Measurements from ENCODE around the gene CTSS.

Gene CTSS

GRCh38 chr1:150696995-150697927, 68.3 kb downstream of the CTSS start, which contains the start of gene GOLPH3L:
Gene GOLPH3L, minus strand, starts transcription at chr1:150697154. Its CDS starts 2,316 bp downstream, at chr1:150694838.
- peak within 1 kb of the TSS in 1 of 2 experiments; percentile 73 for H3K18ac ChIP-seq (ENCODE audit: low read depth in 1 of 2, low read length in 2 of 2)
- H3K23ac ChIP-seq (ENCODE audit: low read length in 2 of 2): no peak within 1 kb of the TSS
- no peak within 1 kb of the TSS for H4K91ac ChIP-seq (ENCODE audit: low read length)
- H2BK5ac ChIP-seq (ENCODE audit: low read depth, low read length, poor library complexity, severe bottlenecking): peak within 1 kb of the TSS; percentile 53
- DNase-seq: peak; percentile 99
- peak within 1 kb of the TSS; percentile 57 for H3K4me2 ChIP-seq (ENCODE audit: low read length, poor library complexity, severe bottlenecking)
- H2BK12ac ChIP-seq (ENCODE audit: low read length in 2 of 2): no peak within 1 kb of the TSS
- no peak within 1 kb of the TSS for H2AFZ ChIP-seq (ENCODE audit: low read depth, low read length)
- H2AK5ac ChIP-seq (ENCODE audit: low read length, severe bottlenecking): no peak within 1 kb of the TSS
- WGBS: 0% methylated on average over 13 of the region's 18 CpGs
- no peak within 1 kb of the TSS for H2BK15ac ChIP-seq (ENCODE audit: low read depth, poor library complexity, severe bottlenecking)
- H3K9me3 ChIP-seq (ENCODE audit: control insufficient read depth, low read length): no peaks in the 10 kb centered on the region
- H3K4ac ChIP-seq (ENCODE audit: low read depth in 1 of 2, low read length in 2 of 2): peak within 1 kb of the TSS in 1 of 2 experiments; percentile 49
- peak within 1 kb of the TSS; percentile 81 for H4K8ac ChIP-seq (ENCODE audit: low read length)
- H3K14ac ChIP-seq (ENCODE audit: low read length in 2 of 2): peak within 1 kb of the TSS in 1 of 2 experiments; percentile 95
- peak within 1 kb of the TSS; percentile 62 to 90 for H3K4me3 ChIP-seq (ENCODE audit: insufficient read depth in 1 of 2, low read depth in 1 of 2, low read length in 2 of 2)
- peak within 1 kb of the TSS; percentile 95 for H3K9ac ChIP-seq (ENCODE audit: low read length)
- H3K27ac ChIP-seq (ENCODE audit: low read length, poor library complexity, severe bottlenecking): peak within 1 kb of the TSS; percentile 55
- H2BK120ac ChIP-seq (ENCODE audit: low read depth, low read length): no peak within 1 kb of the TSS
- H3K79me1 ChIP-seq (replicated peaks; ENCODE audit: low read length, poor library complexity, severe bottlenecking): peaks cover 4% of the 10 kb centered on the region
- no peaks in the 10 kb centered on the region for H3K27me3 ChIP-seq (ENCODE audit: control insufficient read depth in 1 of 2, insufficient read depth in 1 of 2, low read length in 2 of 2)
- H3K36me3 ChIP-seq (ENCODE audit: control insufficient read depth in 1 of 2, insufficient read depth in 2 of 2, low read depth in 1 of 2, low read length in 2 of 2): peaks cover 2 to 24% of the 10 kb centered on the region in 2 experiments
- H3K4me1 ChIP-seq (ENCODE audit: control insufficient read depth, insufficient read depth, low read depth, low read length): no peaks in the 10 kb centered on the region

GRCh38 chr1:150696590-150696989, 69.0 kb downstream of the CTSS start:
- Histone ChIP-seq H3K4me2 (ENCODE audit: low read length, poor library complexity, severe bottlenecking) (peak overlapping the region; percentile 57), H2BK15ac (ENCODE audit: low read depth, poor library complexity, severe bottlenecking) (no peak overlapping the region), H3K27me3 (ENCODE audit: control insufficient read depth in 1 of 2, insufficient read depth in 1 of 2, low read length in 2 of 2) (no peaks in the 10 kb centered on the region), H2AFZ (ENCODE audit: low read depth, low read length) (no peak overlapping the region), H4K8ac (ENCODE audit: low read length) (no peak overlapping the region), H3K23ac (ENCODE audit: low read length in 2 of 2) (no peak overlapping the region), H2BK5ac (ENCODE audit: low read depth, low read length, poor library complexity, severe bottlenecking) (peak overlapping the region; percentile 53), H3K4me1 (ENCODE audit: control insufficient read depth, insufficient read depth, low read depth, low read length) (no peaks in the 10 kb centered on the region), H3K9ac (ENCODE audit: low read length) (peak overlapping the region; percentile 95), H2BK120ac (ENCODE audit: low read depth, low read length) (no peak overlapping the region), H2AK5ac (ENCODE audit: low read length, severe bottlenecking) (no peak overlapping the region), H4K91ac (ENCODE audit: low read length) (no peak overlapping the region), H3K4me3 (ENCODE audit: insufficient read depth in 1 of 2, low read depth in 1 of 2, low read length in 2 of 2) (peak overlapping the region; percentile 62 to 90), H3K36me3 (ENCODE audit: control insufficient read depth in 1 of 2, insufficient read depth in 2 of 2, low read depth in 1 of 2, low read length in 2 of 2) (peaks cover 3 to 30% of the 10 kb centered on the region in 2 experiments), H3K27ac (ENCODE audit: low read length, poor library complexity, severe bottlenecking) (peak overlapping the region; percentile 55), H3K14ac (ENCODE audit: low read length in 2 of 2) (peak overlapping the region in 1 of 2 experiments; percentile 95), H3K9me3 (ENCODE audit: control insufficient read depth, low read length) (no peaks in the 10 kb centered on the region), H2BK12ac (ENCODE audit: low read length in 2 of 2) (no peak overlapping the region), H3K4ac (ENCODE audit: low read depth in 1 of 2, low read length in 2 of 2) (no peak overlapping the region), H3K79me1 (replicated peaks; ENCODE audit: low read length, poor library complexity, severe bottlenecking) (peaks cover 5% of the 10 kb centered on the region), H3K18ac (ENCODE audit: low read depth in 1 of 2, low read length in 2 of 2) (peak overlapping the region in 1 of 2 experiments; percentile 73)
- 0% methylated on average over 1 of the region's 6 CpGs for WGBS
- DNase-seq: no peak

GRCh38 chr1:150696162-150696561, 69.4 kb downstream of the CTSS start:
- Histone ChIP-seq H2BK120ac (ENCODE audit: low read depth, low read length) (no peak overlapping the region), H2AK5ac (ENCODE audit: low read length, severe bottlenecking) (no peak overlapping the region), H2BK5ac (ENCODE audit: low read depth, low read length, poor library complexity, severe bottlenecking) (no peak overlapping the region), H3K9me3 (ENCODE audit: control insufficient read depth, low read length) (no peaks in the 10 kb centered on the region), H3K4me1 (ENCODE audit: control insufficient read depth, insufficient read depth, low read depth, low read length) (no peaks in the 10 kb centered on the region), H3K18ac (ENCODE audit: low read depth in 1 of 2, low read length in 2 of 2) (no peak overlapping the region), H3K27ac (ENCODE audit: low read length, poor library complexity, severe bottlenecking) (no peak overlapping the region), H2AFZ (ENCODE audit: low read depth, low read length) (no peak overlapping the region), H4K91ac (ENCODE audit: low read length) (no peak overlapping the region), H3K9ac (ENCODE audit: low read length) (peak overlapping the region; percentile 95), H3K27me3 (ENCODE audit: control insufficient read depth in 1 of 2, insufficient read depth in 1 of 2, low read length in 2 of 2) (no peaks in the 10 kb centered on the region), H2BK15ac (ENCODE audit: low read depth, poor library complexity, severe bottlenecking) (no peak overlapping the region), H3K79me1 (replicated peaks; ENCODE audit: low read length, poor library complexity, severe bottlenecking) (peaks cover 6% of the 10 kb centered on the region), H2BK12ac (ENCODE audit: low read length in 2 of 2) (no peak overlapping the region), H3K36me3 (ENCODE audit: control insufficient read depth in 1 of 2, insufficient read depth in 2 of 2, low read depth in 1 of 2, low read length in 2 of 2) (peaks cover 3 to 35% of the 10 kb centered on the region in 2 experiments), H3K4ac (ENCODE audit: low read depth in 1 of 2, low read length in 2 of 2) (no peak overlapping the region), H3K4me3 (ENCODE audit: insufficient read depth in 1 of 2, low read depth in 1 of 2, low read length in 2 of 2) (peak overlapping the region in 1 of 2 experiments; percentile 90), H3K14ac (ENCODE audit: low read length in 2 of 2) (no peak overlapping the region), H3K23ac (ENCODE audit: low read length in 2 of 2) (no peak overlapping the region), H3K4me2 (ENCODE audit: low read length, poor library complexity, severe bottlenecking) (peak overlapping the region; percentile 57), H4K8ac (ENCODE audit: low read length) (no peak overlapping the region)
- peak; percentile 11 for DNase-seq
- WGBS: no CpG with 5 or more reads among the region's 1 CpG

- no peak overlapping the region for H3K27ac ChIP-seq (ENCODE audit: low read length, poor library complexity, severe bottlenecking)
- H3K79me1 ChIP-seq (replicated peaks; ENCODE audit: low read length, poor library complexity, severe bottlenecking): peaks cover 7% of the 10 kb centered on the region
- H2BK120ac ChIP-seq (ENCODE audit: low read depth, low read length): no peak overlapping the region
- H4K91ac ChIP-seq (ENCODE audit: low read length): no peak overlapping the region
- DNase-seq: peak; percentile 19
- no peak overlapping the region for H2AK5ac ChIP-seq (ENCODE audit: low read length, severe bottlenecking)
- H3K4me1 ChIP-seq (ENCODE audit: control insufficient read depth, insufficient read depth, low read depth, low read length): no peaks in the 10 kb centered on the region
- H2BK5ac ChIP-seq (ENCODE audit: low read depth, low read length, poor library complexity, severe bottlenecking): no peak overlapping the region
- no peak overlapping the region for H3K4ac ChIP-seq (ENCODE audit: low read depth in 1 of 2, low read length in 2 of 2)
- no peak overlapping the region for H3K4me2 ChIP-seq (ENCODE audit: low read length, poor library complexity, severe bottlenecking)
- H3K9me3 ChIP-seq (ENCODE audit: control insufficient read depth, low read length): no peaks in the 10 kb centered on the region
- H3K4me3 ChIP-seq (ENCODE audit: insufficient read depth in 1 of 2, low read depth in 1 of 2, low read length in 2 of 2): peak overlapping the region in 1 of 2 experiments; percentile 90
- H3K36me3 ChIP-seq (ENCODE audit: control insufficient read depth in 1 of 2, insufficient read depth in 2 of 2, low read depth in 1 of 2, low read length in 2 of 2): peaks cover 3 to 39% of the 10 kb centered on the region in 2 experiments
- H3K27me3 ChIP-seq (ENCODE audit: control insufficient read depth in 1 of 2, insufficient read depth in 1 of 2, low read length in 2 of 2): no peaks in the 10 kb centered on the region
- WGBS: 92% methylated on average over 2 of the region's 4 CpGs
- no peak overlapping the region for H3K14ac ChIP-seq (ENCODE audit: low read length in 2 of 2)
- H3K18ac ChIP-seq (ENCODE audit: low read depth in 1 of 2, low read length in 2 of 2): no peak overlapping the region
- H2BK12ac ChIP-seq (ENCODE audit: low read length in 2 of 2): no peak overlapping the region
- H3K9ac ChIP-seq (ENCODE audit: low read length): peak overlapping the region; percentile 95
- H2BK15ac ChIP-seq (ENCODE audit: low read depth, poor library complexity, severe bottlenecking): no peak overlapping the region
- no peak overlapping the region for H4K8ac ChIP-seq (ENCODE audit: low read length)
- no peak overlapping the region for H3K23ac ChIP-seq (ENCODE audit: low read length in 2 of 2)
- H2AFZ ChIP-seq (ENCODE audit: low read depth, low read length): no peak overlapping the region
These were observed 70.0 kb downstream of the CTSS start for GRCh38 chr1:150695561-150695960.

Data from mesenchymal stem cell (in vitro differentiated cells and primary cell).